Measurements from ENCODE around the gene ZNF575.

The ZNF575 gene

GRCh38 chr19:43575955-43576878 is 43.2 kb downstream of the ZNF575 start:
- DNase-seq = no peak

GRCh38 chr19:43578787-43579186 is 45.8 kb downstream of the ZNF575 start:
- no peak for DNase-seq

- DNase-seq = no peak
These were observed 48.5 kb downstream of the ZNF575 start for GRCh38 chr19:43581467-43581866.

GRCh38 chr19:43582495-43582894 is 49.5 kb downstream of the ZNF575 start:
- DNase-seq = no peak

- DNase-seq = no peak
These were observed 51.5 kb downstream of the ZNF575 start for GRCh38 chr19:43584484-43584883.
